Measurements from ENCODE around the gene HIF3A.

- TF ChIP-seq CTCF (IDR thresholded peaks at IDR 0.05 in 2 of 3, conservative IDR thresholded peaks at IDR 0.05 in 1 of 3; ENCODE audit: borderline replicate concordance in 1 of 3, insufficient read depth in 1 of 3, low read depth in 2 of 3, low read length in 2 of 3) (no peak), POLR2AphosphoS5 (IDR thresholded peaks at IDR 0.05; ENCODE audit: low read depth, low read length) (no peak), POLR2A (IDR thresholded peaks at IDR 0.05; ENCODE audit: borderline replicate concordance, extremely low read depth, insufficient read depth, insufficient read length) (no peak), EZH2 (IDR thresholded peaks at IDR 0.05) (no peak), FOSL1 (IDR thresholded peaks at IDR 0.05; ENCODE audit: low read depth) (no peak), RAD21 (IDR thresholded peaks at IDR 0.05; ENCODE audit: low read depth) (no peak), REST (IDR thresholded peaks at IDR 0.05; ENCODE audit: low read depth) (no peak), SIN3A (IDR thresholded peaks at IDR 0.05; ENCODE audit: low read depth) (no peak), SRF (IDR thresholded peaks at IDR 0.05; ENCODE audit: low read depth) (no peak), MAX (IDR thresholded peaks at IDR 0.05) (no peak)
Measured at GRCh38 chr19:46386151-46386550, 89.3 kb downstream of the HIF3A start.

All from HCT116 (cell line).